Measurements from ENCODE around the gene GMEB1. TPM values are rescaled to one million over a fixed set of nuclear protein-coding genes. Genes with fewer than 3 reads are reported as not detected.
A peak's percentile ranks its signal among the peaks of the same experiment; 100 is the strongest.
"Not testable (repeated sequence)": the region's sequence is repeated elsewhere in the genome, so short reads cannot be mapped to it uniquely, and the experiment has no call there.

Gene GMEB1
- total RNA-seq, 2 experiments from 2014 or later = 25.3 to 26.6 TPM

GRCh38 chr1:28655448-28656311 is 12.9 kb upstream of the GMEB1 start:
- not testable (repeated sequence) for H3K4me1 Mint-ChIP-seq, DNase-seq, H3K27me3 Mint-ChIP-seq, H3K36me3 Mint-ChIP-seq, H3K9me3 Mint-ChIP-seq, H3K27ac Mint-ChIP-seq, H3K4me3 Mint-ChIP-seq

- Mint-ChIP-seq H3K4me3 (no peak overlapping the region), H3K27ac (no peak overlapping the region), H3K4me1 (no peaks in the 10 kb centered on the region), H3K27me3 (no peaks in the 10 kb centered on the region), H3K36me3 (no peaks in the 10 kb centered on the region), H3K9me3 (no peaks in the 10 kb centered on the region)
- no peak for DNase-seq
Measured at GRCh38 chr1:28656335-28656734, 12.2 kb upstream of the GMEB1 start.

GRCh38 chr1:28663871-28664470 is 4.6 kb upstream of the GMEB1 start:
- Mint-ChIP-seq H3K4me3 (no peak overlapping the region), H3K36me3 (peaks cover 2% of the 10 kb centered on the region), H3K27me3 (no peaks in the 10 kb centered on the region), H3K4me1 (peaks cover 5% of the 10 kb centered on the region), H3K9me3 (no peaks in the 10 kb centered on the region), H3K27ac (peak overlapping the region; percentile 28)
- no peak for DNase-seq

GRCh38 chr1:28666806-28667205 is 1.8 kb upstream of the GMEB1 start:
- no peaks in the 10 kb centered on the region for H3K27me3 Mint-ChIP-seq
- peak overlapping the region; percentile 40 for H3K4me3 Mint-ChIP-seq
- H3K36me3 Mint-ChIP-seq = peaks cover 4% of the 10 kb centered on the region
- peaks cover 5% of the 10 kb centered on the region for H3K4me1 Mint-ChIP-seq
- DNase-seq = no peak
- H3K9me3 Mint-ChIP-seq = no peaks in the 10 kb centered on the region
- H3K27ac Mint-ChIP-seq = peak overlapping the region; percentile 54

GRCh38 chr1:28668956-28669723 is 556 bp downstream of the GMEB1 start:
- Mint-ChIP-seq H3K36me3 (peaks cover 4% of the 10 kb centered on the region), H3K27ac (peak overlapping the region; percentile 89), H3K27me3 (no peaks in the 10 kb centered on the region), H3K4me1 (peaks cover 6% of the 10 kb centered on the region), H3K4me3 (peak overlapping the region; percentile 83), H3K9me3 (no peaks in the 10 kb centered on the region)
- DNase-seq = peak; percentile 45

GRCh38 chr1:28671254-28671780 is 2.7 kb downstream of the GMEB1 start:
- Mint-ChIP-seq H3K4me1 (peaks cover 6% of the 10 kb centered on the region), H3K36me3 (peaks cover 4% of the 10 kb centered on the region), H3K27me3 (no peaks in the 10 kb centered on the region), H3K9me3 (no peaks in the 10 kb centered on the region), H3K4me3 (no peak overlapping the region), H3K27ac (no peak overlapping the region)
- DNase-seq = no peak

- H3K27ac Mint-ChIP-seq, H3K9me3 Mint-ChIP-seq: not testable (repeated sequence)
Measured at GRCh38 chr1:28672971-28673370, 4.4 kb downstream of the GMEB1 start.

GRCh38 chr1:28675924-28676257 is 7.3 kb downstream of the GMEB1 start:
- Mint-ChIP-seq H3K9me3 (no peaks in the 10 kb centered on the region), H3K27ac (no peak overlapping the region), H3K4me1 (peaks cover 1% of the 10 kb centered on the region), H3K4me3 (no peak overlapping the region), H3K36me3 (no peaks in the 10 kb centered on the region), H3K27me3 (no peaks in the 10 kb centered on the region)
- no peak for DNase-seq

More at GRCh38 chr1:28672971-28673370, 4.4 kb downstream of the GMEB1 start:
- H3K4me3 Mint-ChIP-seq, DNase-seq, H3K36me3 Mint-ChIP-seq, H3K4me1 Mint-ChIP-seq, H3K27me3 Mint-ChIP-seq: not testable (repeated sequence)

- Mint-ChIP-seq H3K27ac (no peak overlapping the region), H3K4me1 (no peaks in the 10 kb centered on the region), H3K4me3 (no peak overlapping the region), H3K9me3 (no peaks in the 10 kb centered on the region), H3K36me3 (no peaks in the 10 kb centered on the region), H3K27me3 (no peaks in the 10 kb centered on the region)
- DNase-seq = no peak
Measured at GRCh38 chr1:28680151-28680550, 11.6 kb downstream of the GMEB1 start.

GRCh38 chr1:28682840-28683239 is 14.3 kb downstream of the GMEB1 start:
- Mint-ChIP-seq H3K27me3 (no peaks in the 10 kb centered on the region), H3K36me3 (peaks cover 3% of the 10 kb centered on the region), H3K27ac (no peak overlapping the region), H3K9me3 (no peaks in the 10 kb centered on the region), H3K4me1 (no peaks in the 10 kb centered on the region), H3K4me3 (no peak overlapping the region)
- no peak for DNase-seq

- peaks cover 2% of the 10 kb centered on the region for H3K4me1 Mint-ChIP-seq
- H3K27ac Mint-ChIP-seq = no peak overlapping the region
- H3K27me3 Mint-ChIP-seq = no peaks in the 10 kb centered on the region
- H3K9me3 Mint-ChIP-seq = no peaks in the 10 kb centered on the region
- H3K4me3 Mint-ChIP-seq = no peak overlapping the region
- no peak for DNase-seq
- peaks cover 3% of the 10 kb centered on the region for H3K36me3 Mint-ChIP-seq
Measured at GRCh38 chr1:28684937-28685336, 16.4 kb downstream of the GMEB1 start.

- not testable (repeated sequence) for H3K4me1 Mint-ChIP-seq, H3K9me3 Mint-ChIP-seq, H3K27ac Mint-ChIP-seq, H3K27me3 Mint-ChIP-seq, DNase-seq, H3K4me3 Mint-ChIP-seq
- peaks cover 10% of the 10 kb centered on the region for H3K36me3 Mint-ChIP-seq
Measured at GRCh38 chr1:28691627-28692026, 23.0 kb downstream of the GMEB1 start.

GRCh38 chr1:28703629-28704028 is 35.0 kb downstream of the GMEB1 start:
- H3K36me3 Mint-ChIP-seq = peaks cover 12% of the 10 kb centered on the region
- no peaks in the 10 kb centered on the region for H3K27me3 Mint-ChIP-seq

GRCh38 chr1:28716336-28716735 is 47.8 kb downstream of the GMEB1 start:
- Mint-ChIP-seq H3K27me3 (no peaks in the 10 kb centered on the region), H3K4me3 (no peak overlapping the region), H3K36me3 (peaks cover 13% of the 10 kb centered on the region), H3K27ac (no peak overlapping the region), H3K9me3 (no peaks in the 10 kb centered on the region), H3K4me1 (no peaks in the 10 kb centered on the region)
- no peak for DNase-seq

More at GRCh38 chr1:28703629-28704028, 35.0 kb downstream of the GMEB1 start:
- H3K27ac Mint-ChIP-seq = no peak overlapping the region
- H3K4me3 Mint-ChIP-seq = no peak overlapping the region
- H3K9me3 Mint-ChIP-seq = no peaks in the 10 kb centered on the region
- peaks cover 3% of the 10 kb centered on the region for H3K4me1 Mint-ChIP-seq
- DNase-seq = no peak

GRCh38 chr1:28718166-28718565 is 49.6 kb downstream of the GMEB1 start:
- H3K4me3 Mint-ChIP-seq = no peak overlapping the region
- H3K27me3 Mint-ChIP-seq = no peaks in the 10 kb centered on the region
- H3K4me1 Mint-ChIP-seq = no peaks in the 10 kb centered on the region
- peaks cover 13% of the 10 kb centered on the region for H3K36me3 Mint-ChIP-seq
- H3K27ac Mint-ChIP-seq = no peak overlapping the region
- no peak for DNase-seq
- H3K9me3 Mint-ChIP-seq = no peaks in the 10 kb centered on the region
